Panc1 (cell line): ENCODE data around the gene ARHGEF17.

Source experiments
- CTCF ChIP-seq: fragments of 450-650 bp; IDR thresholded peaks from 2 replicates; pipeline ENCODE4 v1.5.1; 2017; ENCODE audit warnings: mild to moderate bottlenecking
- POLR2AphosphoS5 ChIP-seq: IDR thresholded peaks from 2 replicates; pipeline ENCODE4 v1.6.1; 2012; ENCODE audit warnings: mild to moderate bottlenecking, low read depth, low read length, moderate library complexity
- REST ChIP-seq, 2 experiments: IDR thresholded peaks; 2 replicates each; pipeline ENCODE4 v1.6.1; 2011 to 2012; ENCODE audit warnings: low read depth in 2 of 2, control low read depth in 1 of 2, low read length in 1 of 2, mild to moderate bottlenecking in 1 of 2, moderate library complexity in 1 of 2; ENCODE audit not compliant: insufficient read depth in 1 of 2
- SIN3A ChIP-seq: IDR thresholded peaks from 2 replicates; pipeline ENCODE4 v1.6.1; 2012; ENCODE audit warnings: low read depth, mild to moderate bottlenecking, low read length, moderate library complexity, borderline replicate concordance; ENCODE audit not compliant: insufficient read depth
- TCF7L2 ChIP-seq: IDR thresholded peaks from 2 replicates; pipeline ENCODE4 v1.6.1; 2011; ENCODE audit warnings: mild to moderate bottlenecking, low read depth, low read length, inconsistent platforms

- TF ChIP-seq CTCF (no peak), POLR2AphosphoS5 (no peak), SIN3A (no peak), REST (IDR thresholded peaks at IDR 0.05; ENCODE audit: insufficient read depth in 1 of 2, low read depth in 2 of 2, low read length in 1 of 2) (no peak), TCF7L2 (no peak)
Measured at GRCh38 chr11:73345481-73346160, 37.5 kb downstream of the ARHGEF17 start.
